Central memory CD4-positive, alpha-beta T cell (primary cell): Measurements from ENCODE around the gene NRDE2.
A peak's percentile ranks its signal among the peaks of the same experiment; 100 is the strongest.

Experiments
- DNase-seq: peaks from one replicate; pipeline ENCODE4 v3.0.0; 2022
- total RNA-seq, 3 experiments: gene quantifications; one replicate each; lab custom pipeline; 2026; lab: John Stamatoyannopoulos, UW

Gene NRDE2, protein sequence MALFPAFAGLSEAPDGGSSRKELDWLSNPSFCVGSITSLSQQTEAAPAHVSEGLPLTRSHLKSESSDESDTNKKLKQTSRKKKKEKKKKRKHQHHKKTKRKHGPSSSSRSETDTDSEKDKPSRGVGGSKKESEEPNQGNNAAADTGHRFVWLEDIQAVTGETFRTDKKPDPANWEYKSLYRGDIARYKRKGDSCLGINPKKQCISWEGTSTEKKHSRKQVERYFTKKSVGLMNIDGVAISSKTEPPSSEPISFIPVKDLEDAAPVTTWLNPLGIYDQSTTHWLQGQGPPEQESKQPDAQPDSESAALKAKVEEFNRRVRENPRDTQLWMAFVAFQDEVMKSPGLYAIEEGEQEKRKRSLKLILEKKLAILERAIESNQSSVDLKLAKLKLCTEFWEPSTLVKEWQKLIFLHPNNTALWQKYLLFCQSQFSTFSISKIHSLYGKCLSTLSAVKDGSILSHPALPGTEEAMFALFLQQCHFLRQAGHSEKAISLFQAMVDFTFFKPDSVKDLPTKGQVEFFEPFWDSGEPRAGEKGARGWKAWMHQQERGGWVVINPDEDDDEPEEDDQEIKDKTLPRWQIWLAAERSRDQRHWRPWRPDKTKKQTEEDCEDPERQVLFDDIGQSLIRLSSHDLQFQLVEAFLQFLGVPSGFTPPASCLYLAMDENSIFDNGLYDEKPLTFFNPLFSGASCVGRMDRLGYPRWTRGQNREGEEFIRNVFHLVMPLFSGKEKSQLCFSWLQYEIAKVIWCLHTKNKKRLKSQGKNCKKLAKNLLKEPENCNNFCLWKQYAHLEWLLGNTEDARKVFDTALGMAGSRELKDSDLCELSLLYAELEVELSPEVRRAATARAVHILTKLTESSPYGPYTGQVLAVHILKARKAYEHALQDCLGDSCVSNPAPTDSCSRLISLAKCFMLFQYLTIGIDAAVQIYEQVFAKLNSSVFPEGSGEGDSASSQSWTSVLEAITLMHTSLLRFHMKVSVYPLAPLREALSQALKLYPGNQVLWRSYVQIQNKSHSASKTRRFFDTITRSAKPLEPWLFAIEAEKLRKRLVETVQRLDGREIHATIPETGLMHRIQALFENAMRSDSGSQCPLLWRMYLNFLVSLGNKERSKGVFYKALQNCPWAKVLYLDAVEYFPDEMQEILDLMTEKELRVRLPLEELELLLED
- 33.6 to 51.7 (median 40.7) reads per million in 3 experiments for total RNA-seq

DNA sequence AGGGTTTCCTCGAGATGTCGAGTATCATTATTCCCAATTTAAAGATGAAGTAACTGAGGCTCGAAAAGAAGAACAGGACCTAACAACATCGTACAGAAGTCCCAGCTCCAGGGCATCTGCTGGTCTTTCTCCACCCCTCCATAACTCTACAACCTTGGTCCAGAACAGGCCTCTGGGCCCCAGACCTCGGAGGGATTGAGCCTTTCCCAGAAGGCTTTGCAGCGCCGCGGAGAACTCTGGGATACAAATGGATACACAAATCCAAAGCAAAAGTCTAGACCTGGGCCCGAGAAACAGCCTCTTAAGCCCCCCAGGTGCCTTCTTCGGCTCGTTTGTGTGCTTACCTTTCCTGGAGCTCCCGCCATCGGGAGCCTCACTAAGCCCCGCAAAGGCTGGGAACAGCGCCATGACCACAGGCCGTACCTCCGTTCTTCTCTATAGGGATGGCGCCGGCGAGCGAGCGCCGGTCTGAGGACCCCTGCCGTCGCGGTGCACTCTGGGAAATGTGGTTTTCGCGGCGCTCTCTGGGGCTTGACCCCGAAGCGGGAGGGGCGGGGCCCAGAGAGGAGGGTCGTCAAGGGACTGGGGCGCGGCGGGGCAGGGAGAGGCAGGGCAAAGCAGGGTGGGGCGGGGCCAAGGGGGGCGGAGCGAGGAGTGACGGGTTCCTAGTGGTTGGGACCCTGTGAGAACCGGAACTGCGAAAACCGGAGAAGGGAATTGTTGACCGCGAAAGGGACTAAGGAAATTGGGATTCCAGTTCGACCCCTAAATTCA lies at the start of gene NRDE2:
NRDE2 (minus strand) TSS at position 445 of the 774 bp plus-strand sequence; CDS start at position 408, 37 bp downstream.
- DNase-seq, result peak; percentile 82

DNA sequence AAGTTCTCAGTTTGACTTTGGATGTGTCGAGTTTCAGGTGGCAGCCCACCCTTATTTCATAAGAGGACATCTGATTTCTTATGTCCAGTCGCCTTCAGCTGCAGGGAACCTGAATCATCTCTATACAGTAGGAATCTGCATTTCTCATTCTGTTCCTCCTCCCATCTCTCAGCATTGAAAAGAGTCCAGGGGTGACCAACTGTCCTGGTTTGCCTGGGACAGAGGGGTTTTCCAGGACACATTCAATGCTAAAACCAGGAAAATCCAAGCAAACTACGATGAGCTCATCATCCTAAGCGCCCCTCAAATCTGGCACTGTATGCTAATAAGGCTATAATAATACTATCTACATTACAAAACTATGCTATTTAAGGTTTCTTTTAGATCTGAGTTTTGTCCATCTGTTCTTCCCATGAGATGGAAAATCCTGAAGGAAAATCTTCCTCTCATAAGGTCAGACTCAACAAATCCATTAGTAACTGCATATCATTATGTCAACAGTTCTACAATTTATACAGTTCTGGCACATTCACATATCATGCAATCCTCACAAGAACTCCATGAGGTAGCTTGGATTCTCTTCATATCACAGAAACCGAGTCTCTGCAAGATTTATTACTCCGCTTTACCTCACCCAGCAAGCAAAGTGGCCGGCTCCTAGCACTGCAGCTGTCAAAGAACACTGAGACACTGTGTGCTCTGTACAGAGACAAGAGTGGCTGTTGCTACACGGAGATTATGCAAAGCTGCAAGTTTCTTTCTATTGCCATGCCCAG lies 49.5 kb upstream of the NRDE2 start:
- DNase-seq, result no peak

DNA sequence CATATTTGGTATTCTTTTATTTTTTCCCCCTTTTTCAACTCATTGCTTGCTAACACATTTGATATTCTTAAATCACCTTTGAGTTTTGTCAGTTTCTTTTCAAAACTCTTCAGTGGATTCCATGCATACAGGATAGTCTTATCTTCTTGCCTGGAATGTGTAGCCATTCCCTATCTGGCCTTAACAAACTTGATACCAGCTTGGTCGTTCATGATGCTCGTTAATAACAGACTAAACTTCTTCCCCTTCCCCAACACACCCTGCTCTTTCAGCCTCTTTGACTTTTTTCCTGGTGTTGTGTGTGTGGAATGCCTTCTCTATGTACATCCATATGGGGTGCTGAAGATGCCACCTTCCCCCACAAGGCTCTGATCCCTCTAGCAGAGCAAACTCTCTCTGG lies 47.4 kb upstream of the NRDE2 start:
- no peak for DNase-seq

DNA sequence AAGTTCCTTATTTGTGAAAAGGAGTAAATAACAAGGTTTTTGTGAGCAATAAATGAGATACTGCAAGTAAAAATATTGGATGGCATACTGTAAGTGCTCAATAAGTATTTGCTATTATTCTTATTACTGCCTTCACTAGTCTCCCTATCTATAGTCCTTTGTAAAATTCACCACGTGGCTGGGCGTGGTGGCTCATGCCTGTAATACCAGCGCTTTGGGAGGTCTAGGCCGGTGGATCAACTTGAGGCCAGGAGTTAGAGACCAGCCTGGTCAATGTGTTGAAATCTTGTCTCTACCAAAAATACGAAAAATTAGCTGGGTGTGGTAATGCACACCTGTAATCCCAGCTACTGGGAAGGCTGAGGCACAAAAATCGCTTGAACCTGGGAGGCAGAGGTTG lies 46.5 kb upstream of the NRDE2 start:
- no peak for DNase-seq

DNA sequence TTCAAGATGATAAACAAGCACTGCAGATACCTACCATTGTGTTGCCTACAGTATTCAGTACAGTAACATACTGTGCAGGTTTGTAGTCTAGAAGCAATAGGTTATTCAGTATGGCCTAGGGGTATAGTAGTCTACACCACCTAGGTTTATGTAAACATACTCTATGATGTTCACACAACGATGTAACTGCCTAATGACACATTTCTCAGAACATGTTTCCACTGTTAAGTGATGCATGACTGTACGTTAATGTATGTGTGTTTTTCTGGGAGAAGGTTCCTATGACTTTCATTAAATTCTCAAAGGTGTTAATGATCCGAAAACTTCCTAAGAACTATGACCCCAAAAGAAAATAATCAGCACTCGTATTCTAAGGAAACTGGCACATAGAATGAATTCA lies 44.2 kb upstream of the NRDE2 start:
- no peak for DNase-seq

DNA sequence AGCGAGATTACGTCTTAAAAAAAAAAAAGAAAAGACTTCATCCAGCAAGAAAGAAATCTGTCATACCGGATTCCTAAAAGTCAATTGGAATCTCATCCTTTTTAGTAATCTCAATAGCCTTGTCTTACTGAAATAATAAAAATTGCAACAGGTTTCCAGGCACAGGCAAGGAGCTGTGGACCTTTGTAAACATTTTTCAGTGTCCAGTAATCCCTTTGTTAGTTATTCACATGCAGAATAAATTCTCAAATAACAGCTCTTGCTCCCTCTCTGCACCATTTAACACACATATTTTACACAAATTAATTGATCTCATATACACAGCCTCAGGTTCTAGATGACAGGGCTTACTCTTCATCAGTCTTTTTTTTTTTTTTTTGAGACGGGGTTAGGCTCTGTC lies 43.1 kb upstream of the NRDE2 start:
- DNase-seq, result no peak

DNA sequence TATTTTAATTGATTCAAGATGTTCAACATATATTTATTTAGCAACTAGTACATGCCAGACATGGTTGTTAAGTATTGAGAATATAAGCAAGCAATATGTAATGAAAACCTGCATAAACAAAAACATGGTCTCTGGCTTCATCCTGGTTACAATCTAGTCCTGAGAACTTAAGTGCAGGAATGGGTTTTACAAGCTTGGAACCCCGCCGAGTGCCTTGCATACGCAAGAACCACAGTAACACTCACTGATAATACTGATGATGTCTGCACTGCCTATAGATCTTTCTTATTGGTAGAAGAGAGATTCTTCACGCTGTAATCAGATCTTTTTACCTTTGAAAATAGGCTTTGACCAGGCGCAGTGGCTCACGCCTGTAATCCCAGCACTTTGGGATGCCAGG lies 42.1 kb upstream of the NRDE2 start:
- no peak for DNase-seq

DNA sequence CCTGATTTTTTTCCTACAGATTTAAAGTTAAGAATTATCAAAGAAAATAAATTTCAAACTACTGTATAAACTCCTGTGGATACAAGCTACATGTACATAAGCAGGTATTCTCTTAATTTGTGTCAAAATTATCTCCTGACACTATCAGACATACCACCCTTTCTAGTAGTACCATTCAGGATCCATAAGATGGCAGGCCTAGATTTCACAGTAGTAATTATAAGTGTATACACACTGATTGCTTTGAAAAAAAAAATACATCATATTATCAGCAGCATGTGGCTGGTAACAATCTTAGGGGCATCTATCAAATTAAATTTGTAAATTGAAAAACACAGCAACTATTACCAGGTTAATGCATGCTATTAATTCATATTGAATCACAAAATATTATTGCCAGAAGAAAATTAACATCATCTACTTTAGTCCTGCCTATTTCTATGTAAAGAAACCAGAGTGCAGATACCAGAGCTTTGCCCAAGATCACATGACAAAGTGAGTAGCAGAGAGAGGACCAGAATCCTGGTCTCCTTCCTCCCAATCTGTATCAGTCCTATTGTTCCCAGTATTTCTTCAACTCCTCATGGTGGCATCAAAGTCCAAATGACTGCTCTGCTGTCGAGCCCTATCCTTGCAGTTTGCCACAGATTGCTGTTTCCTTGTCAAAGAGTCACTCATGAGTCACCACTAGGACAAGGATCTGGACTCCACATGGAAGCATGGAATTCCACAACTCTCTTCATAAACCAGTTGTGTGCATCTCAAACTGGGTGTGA lies 37.4 kb upstream of the NRDE2 start:
- peak; percentile 42 for DNase-seq

DNA sequence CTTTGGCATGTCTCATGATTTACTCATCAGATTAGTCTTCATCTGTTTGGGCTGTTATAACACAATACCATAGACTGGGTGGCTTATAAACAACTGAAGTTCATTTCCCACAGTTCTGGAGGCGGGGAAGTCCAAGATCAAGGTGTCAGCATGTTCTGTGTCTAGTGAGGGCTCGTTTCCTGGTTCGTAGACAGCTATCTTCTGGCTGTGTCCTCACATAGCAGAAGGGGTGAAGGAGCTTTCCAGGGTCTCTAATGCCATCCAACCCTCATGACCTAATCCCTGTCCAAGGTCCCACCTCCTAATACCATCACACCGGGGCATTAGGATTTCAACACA lies 30.8 kb upstream of the NRDE2 start:
- DNase-seq, result no peak

DNA sequence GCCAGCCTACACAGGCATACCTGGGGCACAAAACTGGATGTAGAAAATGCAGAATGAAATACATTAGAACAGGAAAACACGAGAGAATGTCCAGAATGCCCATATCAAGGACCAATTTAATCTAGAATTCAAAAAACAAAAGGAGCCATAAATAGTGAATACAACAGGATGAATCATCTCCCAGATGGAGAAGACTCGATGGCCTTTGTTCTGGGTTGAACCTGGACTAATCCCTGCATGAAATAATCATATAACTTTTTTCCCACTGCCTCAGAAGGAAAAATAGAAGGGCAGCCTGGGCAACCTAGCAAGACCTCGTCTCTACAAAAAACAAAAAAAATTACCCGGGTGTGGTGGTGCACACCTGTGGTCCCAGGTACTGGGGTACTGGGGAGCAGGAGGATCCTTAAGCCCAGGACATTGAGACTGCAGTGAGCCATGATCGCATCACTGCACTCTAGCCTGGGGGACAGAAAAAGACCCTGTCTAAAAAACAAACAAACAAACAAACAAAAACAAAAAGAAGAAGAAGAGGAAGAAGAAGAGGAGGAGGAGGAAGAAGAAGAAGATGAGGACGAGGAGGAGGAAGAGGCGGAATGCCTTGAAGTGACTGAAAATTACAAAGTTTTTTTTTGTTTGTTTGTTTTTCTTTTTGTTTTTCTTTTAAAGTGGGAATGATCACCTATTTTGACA lies 30.3 kb upstream of the NRDE2 start:
- DNase-seq, result no peak

DNA sequence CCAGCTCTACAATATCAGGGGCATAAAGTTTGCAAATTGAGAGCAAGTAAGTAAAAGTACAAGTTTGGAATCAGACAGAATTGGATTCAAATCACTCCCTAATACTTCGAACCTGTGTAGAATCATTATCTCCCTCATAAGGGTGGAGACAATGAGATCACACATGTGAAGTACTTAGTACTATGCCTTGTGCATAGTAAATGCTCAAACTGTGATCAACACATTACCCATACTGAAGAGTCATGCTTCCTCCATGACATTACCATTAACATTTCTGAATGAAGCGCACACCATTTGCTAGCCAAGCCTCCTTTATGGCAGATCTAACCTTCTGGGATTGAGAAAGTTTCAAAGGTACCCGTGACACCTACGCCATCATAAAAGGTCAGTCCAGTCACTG lies 26.6 kb upstream of the NRDE2 start:
- no peak for DNase-seq

DNA sequence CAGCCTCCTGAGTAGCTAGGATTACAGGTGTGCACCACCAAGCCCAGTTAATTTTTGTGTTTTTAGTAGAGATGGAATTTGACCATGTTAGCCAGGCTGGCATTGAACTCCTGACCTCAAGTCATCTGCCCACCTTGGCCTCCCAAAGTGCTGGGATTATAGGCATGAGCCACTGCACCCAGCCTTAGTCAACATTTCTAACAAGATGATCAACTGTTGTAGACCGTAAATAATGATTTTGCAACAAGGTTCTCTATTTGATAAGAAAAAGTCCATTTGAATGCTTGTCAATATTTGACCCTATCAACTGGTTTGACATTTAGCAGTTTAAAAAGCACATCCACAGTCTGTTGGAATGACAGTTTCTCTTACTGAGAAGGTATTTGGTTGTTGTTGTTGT lies 25.2 kb upstream of the NRDE2 start:
- DNase-seq, result no peak

DNA sequence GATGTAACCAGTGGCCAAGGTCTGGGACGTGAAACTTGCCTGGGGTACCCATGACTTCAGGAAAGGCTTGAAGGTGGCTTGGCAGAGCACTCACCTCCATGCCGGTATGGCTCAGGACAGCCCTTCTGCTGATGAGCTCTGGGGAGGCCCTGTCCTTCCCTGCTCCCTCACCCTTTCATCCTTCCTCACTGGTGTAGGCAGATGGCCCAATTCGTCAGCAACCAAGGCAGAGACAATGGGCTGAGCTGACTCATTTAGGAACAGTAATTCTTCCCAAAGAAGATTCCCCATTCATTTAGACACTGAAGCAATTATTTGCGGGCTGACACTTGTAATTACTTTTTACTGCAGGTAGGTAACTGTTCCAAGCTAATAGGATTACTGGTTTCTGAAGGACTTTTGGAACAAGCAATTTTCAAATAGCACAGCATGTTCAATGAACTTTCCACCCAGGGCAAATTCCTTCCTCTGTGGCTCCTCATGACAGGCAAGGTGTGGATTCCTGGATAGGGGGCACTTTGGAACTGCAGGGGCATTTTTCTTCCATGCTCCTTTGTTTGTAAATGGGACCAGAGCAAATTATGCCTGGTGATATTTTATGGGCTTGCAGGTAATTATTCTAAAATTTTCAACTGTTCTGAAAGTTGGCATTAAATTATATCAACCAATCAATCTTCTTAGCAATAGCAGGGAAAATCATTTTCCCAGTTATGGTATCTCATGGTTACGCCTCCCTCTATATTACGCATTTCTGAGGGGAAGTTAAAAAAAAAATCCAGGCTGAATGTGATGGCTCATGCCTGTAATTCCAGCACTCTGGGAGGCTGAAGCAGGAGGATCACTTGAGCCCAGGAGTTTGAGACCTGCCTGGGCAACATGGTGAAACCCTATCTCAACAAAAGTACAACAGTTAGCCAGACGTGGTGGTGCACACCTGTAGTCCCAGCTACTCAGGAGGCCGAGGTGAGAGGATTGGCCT lies 24.1 kb upstream of the NRDE2 start:
- no peak for DNase-seq

DNA sequence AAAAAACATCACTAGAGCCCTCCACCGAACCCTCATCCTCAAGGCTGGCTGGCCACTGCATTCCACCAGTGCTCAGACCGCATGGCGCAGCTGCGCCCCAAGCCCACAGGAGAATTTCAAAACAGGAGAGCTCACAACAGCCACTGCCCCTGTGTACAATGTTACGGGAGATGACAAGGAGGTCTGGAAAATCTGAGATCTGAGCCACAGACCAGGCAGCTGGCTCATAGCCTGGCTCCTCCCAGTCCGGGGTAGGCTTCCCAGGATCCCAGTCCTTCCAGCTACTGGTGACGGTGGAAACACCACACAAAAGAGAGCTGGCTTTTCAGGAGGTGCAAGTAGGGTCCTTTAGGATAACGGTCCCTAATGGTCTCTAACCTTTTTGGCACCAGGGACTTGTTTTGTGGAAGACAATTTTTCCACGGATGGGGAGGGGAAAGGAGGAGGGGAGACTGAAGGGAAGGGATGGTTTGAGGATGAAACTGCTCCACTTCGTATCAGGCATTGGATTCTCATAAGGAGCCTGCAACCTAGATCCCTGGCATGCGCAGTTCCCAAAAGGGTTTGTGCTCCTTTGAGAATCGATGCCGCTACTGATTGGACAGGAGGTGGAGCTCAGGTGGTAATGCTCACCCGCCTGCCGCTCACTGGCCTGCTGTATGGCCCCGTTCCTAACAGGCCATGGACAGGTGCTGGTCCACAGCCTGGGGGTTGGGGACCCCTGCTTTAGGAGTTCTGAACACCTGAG lies 23.0 kb upstream of the NRDE2 start:
- no peak for DNase-seq

DNA sequence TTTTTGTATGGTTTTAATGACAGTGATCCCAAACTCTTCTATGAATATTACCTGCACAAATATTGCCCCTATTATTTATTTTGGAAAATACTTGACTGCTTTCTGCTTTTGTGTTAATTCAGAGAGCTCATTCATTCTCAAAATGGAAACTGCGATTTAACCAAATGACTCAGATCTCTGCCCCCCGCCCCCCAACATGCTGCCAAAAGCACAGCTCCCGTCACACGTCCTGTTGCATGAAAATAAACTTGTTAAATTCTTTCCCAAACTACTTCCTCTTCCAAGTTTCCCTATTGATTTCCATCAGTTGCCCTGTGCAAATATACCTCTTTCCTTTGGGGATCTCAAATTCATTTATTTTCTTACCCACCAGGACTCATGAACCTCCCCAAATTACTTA lies 18.0 kb upstream of the NRDE2 start:
- no peak for DNase-seq

DNA sequence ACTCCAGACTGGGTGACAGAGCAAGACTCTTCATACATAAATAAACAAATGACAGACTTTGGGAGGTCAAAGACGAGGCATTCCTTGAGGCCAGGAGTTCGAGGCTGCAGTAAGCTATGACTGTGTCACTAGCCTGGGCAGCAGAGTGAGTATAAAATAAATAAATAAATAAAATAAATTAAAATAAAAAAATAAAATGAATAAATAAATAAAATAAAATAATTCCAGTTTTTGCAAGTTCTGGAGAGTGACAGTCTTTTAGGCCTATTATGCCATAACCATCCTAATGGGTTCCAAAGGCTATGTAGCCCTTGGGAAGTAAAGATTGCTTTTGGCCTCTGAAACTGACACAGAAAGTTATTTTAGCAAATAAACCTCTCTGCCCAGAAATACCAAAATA lies 16.5 kb upstream of the NRDE2 start:
- DNase-seq, result no peak

DNA sequence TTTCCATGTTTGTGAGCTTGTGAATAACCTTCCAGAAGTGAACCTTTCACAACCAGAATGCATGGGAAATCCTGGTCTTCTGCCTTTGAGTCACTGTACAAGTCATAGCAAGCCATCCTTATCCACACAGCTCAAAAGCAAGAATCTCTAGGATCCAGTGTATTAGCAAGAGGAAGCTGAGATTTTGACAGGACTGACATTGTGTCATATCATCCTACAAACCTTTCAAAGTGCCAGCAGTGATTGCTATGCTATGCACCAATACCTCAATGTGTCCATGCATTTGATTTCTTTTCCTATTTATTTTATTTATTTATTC lies 13.5 kb upstream of the NRDE2 start:
- DNase-seq, result no peak
